Endothelial cell of umbilical vein (primary cell): Measurements from ENCODE around the gene PSMA6.
"Not testable (repeated sequence)": the region's sequence is repeated elsewhere in the genome, so short reads cannot be mapped to it uniquely, and the experiment has no call there.

Experiments used
- POLR2A ChIP-seq: IDR thresholded peaks from 2 replicates; pipeline ENCODE4 v1.6.1; 2012; ENCODE audit warnings: low read depth, mild to moderate bottlenecking, control low read depth, low read length
- TF ChIP-seq, protein P1 (sequence below), 2 donors: IDR thresholded peaks; 1 replicate in 1 of 2; 2 replicates in 1 of 2; pipeline ENCODE4 v1.5.1; 2011; ENCODE audit warnings: low read length in 2 of 2, mild to moderate bottlenecking in 2 of 2, moderate library complexity in 2 of 2, control low read depth in 1 of 2, inconsistent platforms in 1 of 2, low read depth in 1 of 2; ENCODE audit not compliant: insufficient read depth in 1 of 2; ENCODE audit errors: extremely low read depth in 1 of 2

- TF ChIP-seq, protein P1, sequence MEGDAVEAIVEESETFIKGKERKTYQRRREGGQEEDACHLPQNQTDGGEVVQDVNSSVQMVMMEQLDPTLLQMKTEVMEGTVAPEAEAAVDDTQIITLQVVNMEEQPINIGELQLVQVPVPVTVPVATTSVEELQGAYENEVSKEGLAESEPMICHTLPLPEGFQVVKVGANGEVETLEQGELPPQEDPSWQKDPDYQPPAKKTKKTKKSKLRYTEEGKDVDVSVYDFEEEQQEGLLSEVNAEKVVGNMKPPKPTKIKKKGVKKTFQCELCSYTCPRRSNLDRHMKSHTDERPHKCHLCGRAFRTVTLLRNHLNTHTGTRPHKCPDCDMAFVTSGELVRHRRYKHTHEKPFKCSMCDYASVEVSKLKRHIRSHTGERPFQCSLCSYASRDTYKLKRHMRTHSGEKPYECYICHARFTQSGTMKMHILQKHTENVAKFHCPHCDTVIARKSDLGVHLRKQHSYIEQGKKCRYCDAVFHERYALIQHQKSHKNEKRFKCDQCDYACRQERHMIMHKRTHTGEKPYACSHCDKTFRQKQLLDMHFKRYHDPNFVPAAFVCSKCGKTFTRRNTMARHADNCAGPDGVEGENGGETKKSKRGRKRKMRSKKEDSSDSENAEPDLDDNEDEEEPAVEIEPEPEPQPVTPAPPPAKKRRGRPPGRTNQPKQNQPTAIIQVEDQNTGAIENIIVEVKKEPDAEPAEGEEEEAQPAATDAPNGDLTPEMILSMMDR (IDR thresholded peaks at IDR 0.05; ENCODE audit: extremely low read depth in 1 of 2, insufficient read depth in 1 of 2, low read depth in 1 of 2, low read length in 2 of 2), result not testable (repeated sequence)
- TF ChIP-seq POLR2A, result not testable (repeated sequence)
Observed at GRCh38 chr14:35359655-35360054, 67.5 kb downstream of the PSMA6 start.
